WTC11 (cell line): ENCODE measurements around the gene IKBIP. TPM values are rescaled to one million over a fixed set of nuclear protein-coding genes. Genes with fewer than 3 reads are reported as not detected.

Source experiments
- ATAC-seq: fragments of 200-7000 bp; cut with Tn5 transposase; 2 replicates; pipeline ENCODE4 v1.10.0; 2021; ENCODE audit warnings: mild to moderate bottlenecking, moderate library complexity
- CTCF ChIA-PET: fragments of 300-600 bp; sonication (Branson Sonifier 250); formaldehyde crosslinking; loops from one replicate; lab custom pipeline; 2021; ENCODE audit warnings: antibody characterized with exemption; lab: Charles Lee
- POLR2A ChIA-PET: fragments of 350-600 bp; sonication (Branson Sonifier 250); formaldehyde crosslinking; loops from one replicate; lab custom pipeline; 2021; ENCODE audit warnings: antibody characterized with exemption; lab: Charles Lee
- DNase-seq: peaks from one replicate; pipeline ENCODE4 v3.0.0; 2021; ENCODE audit warnings: low spot score
- H3K27ac Mint-ChIP-seq: 2 replicates; pipeline ENCODE4 v1.8.0; 2021; ENCODE audit warnings: mixed read lengths
- H3K27me3 Mint-ChIP-seq: 2 replicates; pipeline ENCODE4 v1.8.0; 2021; ENCODE audit warnings: low read depth, mild to moderate bottlenecking, moderate library complexity, mixed read lengths
- H3K36me3 Mint-ChIP-seq: 2 replicates; pipeline ENCODE4 v1.8.0; 2021; ENCODE audit warnings: mixed read lengths
- H3K4me1 Mint-ChIP-seq: 2 replicates; pipeline ENCODE4 v1.8.0; 2022; ENCODE audit warnings: mixed read lengths
- H3K4me3 Mint-ChIP-seq: 2 replicates; pipeline ENCODE4 v1.8.0; 2021; ENCODE audit warnings: mild to moderate bottlenecking, moderate library complexity, mixed read lengths
- H3K9me3 Mint-ChIP-seq: 2 replicates; pipeline ENCODE4 v1.8.0; 2021; ENCODE audit warnings: mixed read lengths
- ARID4B ChIP-seq: sonication (generic); formaldehyde crosslinking; IDR thresholded peaks from 2 replicates; pipeline ENCODE4 v1.8.0; 2023; ENCODE audit warnings: missing genetic modification reagents, mild to moderate bottlenecking, borderline replicate concordance
- ATF3 ChIP-seq: sonication (generic); formaldehyde crosslinking; conservative IDR thresholded peaks from 2 replicates; pipeline ENCODE4 v1.8.1; 2022; ENCODE audit warnings: mild to moderate bottlenecking, missing genetic modification reagents
- ELF4 ChIP-seq: sonication (generic); formaldehyde crosslinking; IDR thresholded peaks from 2 replicates; pipeline ENCODE4 v1.8.1; 2022; ENCODE audit warnings: low read depth, mild to moderate bottlenecking, moderate library complexity, missing genetic modification reagents
- ERG ChIP-seq: fragments of 250-450 bp; sonication (Bioruptor Pico); IDR thresholded peaks from 2 replicates; pipeline ENCODE4 v1.8.0; 2021; ENCODE audit warnings: mild to moderate bottlenecking
- FOXK1 ChIP-seq: sonication (generic); formaldehyde crosslinking; IDR thresholded peaks from 2 replicates; pipeline ENCODE4 v1.8.0; 2022; ENCODE audit warnings: mild to moderate bottlenecking, moderate library complexity, missing genetic modification reagents
- GRHL2 ChIP-seq: fragments of 250-450 bp; sonication (Bioruptor Pico); IDR thresholded peaks from 2 replicates; pipeline ENCODE4 v1.8.0; 2022; ENCODE audit warnings: mild to moderate bottlenecking, moderate library complexity; ENCODE audit not compliant: insufficient replicate concordance, severe bottlenecking
- HMGXB4 ChIP-seq: sonication (generic); formaldehyde crosslinking; IDR thresholded peaks from 2 replicates; pipeline ENCODE4 v1.8.1; 2023; ENCODE audit warnings: mild to moderate bottlenecking, moderate library complexity, missing genetic modification reagents
- MLX ChIP-seq: sonication (generic); formaldehyde crosslinking; IDR thresholded peaks from 2 replicates; pipeline ENCODE4 v1.8.1; 2023; ENCODE audit warnings: mild to moderate bottlenecking, missing genetic modification reagents, moderate library complexity
- MXD4 ChIP-seq: fragments of 250-450 bp; sonication (Bioruptor Pico); IDR thresholded peaks from 2 replicates; pipeline ENCODE4 v1.8.0; 2021; ENCODE audit warnings: mild to moderate bottlenecking, moderate library complexity, borderline replicate concordance
- NFE2L1 ChIP-seq: sonication (generic); formaldehyde crosslinking; IDR thresholded peaks from 2 replicates; pipeline ENCODE4 v1.8.1; 2023; ENCODE audit warnings: missing genetic modification reagents
- OVOL2 ChIP-seq: fragments of 250-450 bp; sonication (Bioruptor Pico); IDR thresholded peaks from 2 replicates; pipeline ENCODE4 v1.9.0; 2021; ENCODE audit warnings: mild to moderate bottlenecking, borderline replicate concordance
- PRDM15 ChIP-seq: sonication (generic); formaldehyde crosslinking; IDR thresholded peaks from 2 replicates; pipeline ENCODE4 v1.8.0; 2022; ENCODE audit warnings: missing genetic modification reagents
- SMAD3 ChIP-seq: sonication (generic); formaldehyde crosslinking; IDR thresholded peaks from 2 replicates; pipeline ENCODE4 v1.8.0; 2022; ENCODE audit warnings: missing genetic modification reagents, mild to moderate bottlenecking, borderline replicate concordance
- SP1 ChIP-seq: sonication (generic); formaldehyde crosslinking; conservative IDR thresholded peaks from 2 replicates; pipeline ENCODE4 v1.8.1; 2022; ENCODE audit warnings: missing genetic modification reagents
- TEAD4 ChIP-seq: sonication (generic); formaldehyde crosslinking; IDR thresholded peaks from 2 replicates; pipeline ENCODE4 v1.8.0; 2022; ENCODE audit warnings: mild to moderate bottlenecking, missing genetic modification reagents
- ZBTB21 ChIP-seq: sonication (generic); formaldehyde crosslinking; IDR thresholded peaks from 2 replicates; pipeline ENCODE4 v1.8.1; 2023; ENCODE audit warnings: mild to moderate bottlenecking, missing genetic modification reagents, borderline replicate concordance
- ZMAT4 ChIP-seq: fragments of 250-450 bp; sonication (Bioruptor Pico); IDR thresholded peaks from 2 replicates; pipeline ENCODE4 v1.9.0; 2021; ENCODE audit warnings: mild to moderate bottlenecking
- ZNF121 ChIP-seq: sonication (generic); formaldehyde crosslinking; IDR thresholded peaks from 2 replicates; pipeline ENCODE4 v1.8.0; 2023; ENCODE audit warnings: missing genetic modification reagents
- ZNF263 ChIP-seq: sonication (generic); formaldehyde crosslinking; IDR thresholded peaks from 2 replicates; pipeline ENCODE4 v1.8.1; 2022; ENCODE audit warnings: low read depth, mild to moderate bottlenecking, moderate library complexity, missing genetic modification reagents
- ZNF281 ChIP-seq: sonication (generic); formaldehyde crosslinking; IDR thresholded peaks from 2 replicates; pipeline ENCODE4 v1.8.0; 2023; ENCODE audit warnings: mild to moderate bottlenecking, missing genetic modification reagents
- total RNA-seq: library from RNA; stranded (reverse); gene quantifications from 3 replicates; pipeline ENCODE4 v1.2.3, GENCODE V29; 2021

IKBIP gene
- total RNA-seq, 1 experiment from 2014 or later, result 15.5 TPM

- no peak for TF ChIP-seq ZBTB21 (CRISPR knock-in tag)
- no peak for TF ChIP-seq ZNF281
- no peak for TF ChIP-seq ELF4 (CRISPR knock-in tag)
- TF ChIP-seq NFE2L1 (CRISPR knock-in tag), result no peak
- TF ChIP-seq SP1 (CRISPR knock-in tag), result no peak
- TF ChIP-seq ARID4B, result no peak
- no peak for TF ChIP-seq FOXK1 (CRISPR knock-in tag)
- no peak for TF ChIP-seq MLX (CRISPR knock-in tag)
- no peak for TF ChIP-seq MXD4
- no peak for TF ChIP-seq SMAD3 (CRISPR knock-in tag)
- no peak for TF ChIP-seq OVOL2 (CRISPR knock-in tag)
- TF ChIP-seq HMGXB4 (CRISPR knock-in tag), result no peak
- TF ChIP-seq ATF3 (CRISPR knock-in tag), result no peak
- no peak for TF ChIP-seq PRDM15 (CRISPR knock-in tag)
- TF ChIP-seq TEAD4, result no peak
- no peak for TF ChIP-seq ZNF121 (CRISPR knock-in tag)
- no peak for TF ChIP-seq ZMAT4 (CRISPR knock-in tag)
- TF ChIP-seq GRHL2 (CRISPR knock-in tag), result no peak
- TF ChIP-seq ERG (CRISPR knock-in tag), result no peak
- no peak for TF ChIP-seq ZNF263 (CRISPR knock-in tag)
- Mint-ChIP-seq H3K4me1 (no peaks in the 10 kb centered on the region), H3K4me3 (no peak overlapping the region), H3K9me3 (no peaks in the 10 kb centered on the region), H3K27ac (no peak overlapping the region), H3K36me3 (peaks cover 39% of the 10 kb centered on the region), H3K27me3 (no peaks in the 10 kb centered on the region)
- ChIA-PET CTCF (no interaction called here), POLR2A (no interaction called here)
- DNase-seq (no peak), ATAC-seq (no peak)
These were observed 39.6 kb upstream of the IKBIP start for GRCh38 chr12:98684199-98684598.
